Prostate gland (tissue), 2 donors: ENCODE data around the gene IL1RAPL2.

Experiments used
- POLR2A ChIP-seq: fragments of 450-650 bp; IDR thresholded peaks from one replicate; pipeline ENCODE4 v1.6.1; 2016; ENCODE audit warnings: antibody characterized with exemption, mild to moderate bottlenecking
- POLR2AphosphoS5 ChIP-seq: sonication (generic); formaldehyde crosslinking; IDR thresholded peaks from one replicate; pipeline ENCODE4 v1.6.1; 2017; ENCODE audit warnings: antibody characterized with exemption
- TF ChIP-seq, protein P1 (sequence below), 4 experiments: fragments of 200-600 bp in 2 of 4; fragments of 450-650 bp in 2 of 4; sonication (generic) in 2 of 4; IDR thresholded peaks; 1 replicate in 3 of 4; 2 replicates in 1 of 4; pipeline ENCODE4 v1.5.1; 2016 to 2019; ENCODE audit warnings: antibody characterized with exemption in 4 of 4, mild to moderate bottlenecking in 2 of 4, moderate library complexity in 2 of 4

DNA sequence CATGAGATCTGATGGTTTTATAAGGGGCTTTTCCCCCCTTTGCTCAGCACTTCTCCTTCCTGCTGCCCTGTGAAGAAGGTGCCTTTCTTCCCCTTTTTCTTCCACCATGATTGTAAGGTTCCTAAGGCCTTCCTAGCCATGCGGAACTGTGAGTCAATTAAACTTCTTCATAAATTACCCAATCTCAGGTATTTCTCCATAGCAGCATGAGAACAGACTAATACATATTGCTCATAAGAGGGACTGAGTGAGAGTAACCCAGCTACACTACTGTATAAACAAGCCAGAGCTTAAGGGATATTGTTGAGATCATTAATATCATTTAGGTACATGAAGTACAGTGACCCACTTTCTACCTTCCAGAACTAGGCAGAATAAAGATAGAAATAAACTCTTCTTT is 551.6 kb downstream of the IL1RAPL2 start:
- TF ChIP-seq, protein P1, sequence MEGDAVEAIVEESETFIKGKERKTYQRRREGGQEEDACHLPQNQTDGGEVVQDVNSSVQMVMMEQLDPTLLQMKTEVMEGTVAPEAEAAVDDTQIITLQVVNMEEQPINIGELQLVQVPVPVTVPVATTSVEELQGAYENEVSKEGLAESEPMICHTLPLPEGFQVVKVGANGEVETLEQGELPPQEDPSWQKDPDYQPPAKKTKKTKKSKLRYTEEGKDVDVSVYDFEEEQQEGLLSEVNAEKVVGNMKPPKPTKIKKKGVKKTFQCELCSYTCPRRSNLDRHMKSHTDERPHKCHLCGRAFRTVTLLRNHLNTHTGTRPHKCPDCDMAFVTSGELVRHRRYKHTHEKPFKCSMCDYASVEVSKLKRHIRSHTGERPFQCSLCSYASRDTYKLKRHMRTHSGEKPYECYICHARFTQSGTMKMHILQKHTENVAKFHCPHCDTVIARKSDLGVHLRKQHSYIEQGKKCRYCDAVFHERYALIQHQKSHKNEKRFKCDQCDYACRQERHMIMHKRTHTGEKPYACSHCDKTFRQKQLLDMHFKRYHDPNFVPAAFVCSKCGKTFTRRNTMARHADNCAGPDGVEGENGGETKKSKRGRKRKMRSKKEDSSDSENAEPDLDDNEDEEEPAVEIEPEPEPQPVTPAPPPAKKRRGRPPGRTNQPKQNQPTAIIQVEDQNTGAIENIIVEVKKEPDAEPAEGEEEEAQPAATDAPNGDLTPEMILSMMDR (IDR thresholded peaks at IDR 0.05): no peak
- TF ChIP-seq POLR2AphosphoS5 (no peak), POLR2A (no peak)
